K562 (cell line): ENCODE results near the gene BAK1. TPM values are rescaled to one million over a fixed set of nuclear protein-coding genes. Genes with fewer than 3 reads are reported as not detected.

Source experiments
- ATF1 ChIP-seq, 2 experiments: fragments of 450-650 bp in 1 of 2; IDR thresholded peaks; 2 replicates each; pipeline ENCODE4 v1.6.1; 2016; ENCODE audit warnings: missing compliant biosample characterization in 1 of 2, missing genetic modification characterization in 1 of 2
- CREB1 ChIP-seq, 2 experiments: sonication (generic) in 1 of 2; formaldehyde crosslinking in 1 of 2; IDR thresholded peaks; 2 replicates each; pipeline versions ENCODE4 v1.6.1 to v1.8.0; 2012 to 2022; ENCODE audit warnings: inconsistent platforms in 1 of 2, mild to moderate bottlenecking in 1 of 2, missing genetic modification reagents in 1 of 2, moderate library complexity in 1 of 2
- CXXC5 ChIP-seq: fragments of 250-450 bp; sonication (Bioruptor Pico); IDR thresholded peaks from 2 replicates; pipeline ENCODE4 v1.8.0; 2022; ENCODE audit warnings: inconsistent platforms, mild to moderate bottlenecking, moderate library complexity
- E2F6 ChIP-seq, 2 experiments: IDR thresholded peaks; 2 replicates each; pipeline ENCODE4 v1.6.1; 2011; ENCODE audit warnings: borderline replicate concordance in 1 of 2, control low read depth in 1 of 2, low read depth in 1 of 2, low read length in 1 of 2, mild to moderate bottlenecking in 1 of 2, mixed read lengths in 1 of 2, moderate library complexity in 1 of 2; ENCODE audit not compliant: insufficient read depth in 1 of 2, insufficient read length in 1 of 2, poor library complexity in 1 of 2, severe bottlenecking in 1 of 2; ENCODE audit errors: extremely low read depth in 1 of 2
- ETV5 ChIP-seq: sonication (generic); formaldehyde crosslinking; IDR thresholded peaks from 2 replicates; pipeline ENCODE4 v1.4.0; 2020; ENCODE audit warnings: low read depth, mild to moderate bottlenecking, missing genetic modification reagents
- HCFC1 ChIP-seq: IDR thresholded peaks from 2 replicates; pipeline ENCODE4 v1.6.1; 2012; ENCODE audit warnings: low read depth, low read length, improper control_type of control experiment
- HMGN3 ChIP-seq: IDR thresholded peaks from 2 replicates; pipeline ENCODE4 v1.6.1; 2011; ENCODE audit warnings: borderline replicate concordance, low read depth, mild to moderate bottlenecking, mixed read lengths, low read length; ENCODE audit not compliant: insufficient read length; ENCODE audit errors: extremely low read depth
- ID3 ChIP-seq, 2 experiments: fragments of 250-450 bp in 1 of 2; fragments of 450-650 bp in 1 of 2; sonication (Bioruptor Pico) in 1 of 2; IDR thresholded peaks; 2 replicates each; pipeline versions ENCODE4 v1.6.1 to v1.8.0; 2016 to 2021; ENCODE audit warnings: mild to moderate bottlenecking in 2 of 2, moderate library complexity in 2 of 2, missing compliant biosample characterization in 1 of 2, missing genetic modification characterization in 1 of 2
- JUN ChIP-seq, 2 experiments: sonication (generic) in 1 of 2; formaldehyde crosslinking in 1 of 2; IDR thresholded peaks; 2 replicates each; pipeline versions ENCODE4 v1.6.1 to v1.8.0; 2012 to 2022; ENCODE audit warnings: borderline replicate concordance in 2 of 2, mild to moderate bottlenecking in 2 of 2, improper control_type of control experiment in 1 of 2, low read depth in 1 of 2, low read length in 1 of 2, missing genetic modification reagents in 1 of 2
- MAZ ChIP-seq, 2 experiments: fragments of 450-650 bp in 1 of 2; sonication (generic) in 1 of 2; formaldehyde crosslinking; IDR thresholded peaks in 1 of 2; conservative IDR thresholded peaks in 1 of 2; 2 replicates each; pipeline versions ENCODE4 v1.4.0 to v1.5.0; 2020; ENCODE audit warnings: mild to moderate bottlenecking in 1 of 2, missing genetic modification reagents in 1 of 2
- MTA3 ChIP-seq: fragments of 450-650 bp; formaldehyde crosslinking; IDR thresholded peaks from 2 replicates; pipeline ENCODE4 v1.6.1; 2017; ENCODE audit warnings: mild to moderate bottlenecking, borderline replicate concordance
- NCOA6 ChIP-seq: fragments of 450-650 bp; IDR thresholded peaks from 2 replicates; pipeline ENCODE4 v1.6.1; 2017; ENCODE audit warnings: mild to moderate bottlenecking
- POLR2G ChIP-seq: fragments of 200-400 bp; formaldehyde crosslinking; IDR thresholded peaks from 2 replicates; pipeline ENCODE4 v1.6.1; 2017; ENCODE audit warnings: low read depth, mild to moderate bottlenecking, antibody characterized with exemption, low read length, moderate library complexity
- RBBP5 ChIP-seq: fragments of 200-600 bp; sonication (generic); IDR thresholded peaks from 2 replicates; pipeline ENCODE4 v1.6.1; 2012; ENCODE audit warnings: borderline replicate concordance, mild to moderate bottlenecking, low read length, control low read depth, inconsistent platforms; ENCODE audit not compliant: insufficient read depth, poor library complexity, severe bottlenecking
- SLC30A9 ChIP-seq: fragments of 250-450 bp; sonication (Bioruptor Pico); IDR thresholded peaks from 2 replicates; pipeline ENCODE4 v1.8.0; 2022; ENCODE audit warnings: mild to moderate bottlenecking, moderate library complexity
- SMARCA5 ChIP-seq: fragments of 450-650 bp; IDR thresholded peaks from 2 replicates; pipeline ENCODE4 v1.6.1; 2016
- THAP12 ChIP-seq: fragments of 250-450 bp; sonication (Bioruptor Pico); IDR thresholded peaks from 2 replicates; pipeline ENCODE4 v1.9.0; 2021; ENCODE audit warnings: mild to moderate bottlenecking, inconsistent platforms
- VEZF1 ChIP-seq: fragments of 200-800 bp; sonication (Bioruptor generic); IDR thresholded peaks from 2 replicates; pipeline ENCODE4 v1.6.1; 2017; ENCODE audit warnings: missing genetic modification characterization, missing compliant biosample characterization
- polyA plus RNA-seq, 8 experiments: library from polyadenylated mRNA; depleted of rRNA in 4 of 8; stranded (reverse) in 5 of 8; unstranded in 3 of 8; fragments of >200 nt; fragmentation: Nextera tagmentation in 2 of 8; fragmentation: Illumina TruSeq in 1 of 8; extraction: Ambion mirVana in 2 of 8; extraction: Trizol in 1 of 8; gene quantifications; 2 replicates each; pipeline versions ENCODE4 v1.2.1 to v1.2.3, GENCODE V29; 2011 to 2014; ENCODE audit warnings: inconsistent platforms in 1 of 8, missing spikeins in 1 of 8
- total RNA-seq, 7 experiments: library from RNA; depleted of rRNA in 6 of 7; stranded (reverse); fragments of >200 nt in 6 of 7; fragmentation: Illumina TruSeq in 2 of 7; extraction: Trizol in 2 of 7; gene quantifications; 2 replicates each; pipeline versions ENCODE4 v1.2.1 to v1.2.3, GENCODE V29; 2011 to 2021; ENCODE audit warnings: low replicate concordance in 1 of 7

Gene BAK1
- total and polyA plus RNA-seq, 9 of the 15 experiments (the other 6 are each of a cell fraction or from before 2014, with no cell fraction given): 5.4 to 30.7 (median 18.9) TPM

- no peak for TF ChIP-seq ID3 (CRISPR knock-in tag; IDR thresholded peaks at IDR 0.05)
- TF ChIP-seq ID3 (tag; IDR thresholded peaks at IDR 0.05): no peak
- TF ChIP-seq ETV5 (CRISPR knock-in tag): peak; percentile 92
- TF ChIP-seq THAP12 (CRISPR knock-in tag): peak; percentile 89
- peak; percentile 41; the same call in 1 of the 2 replicates for TF ChIP-seq JUN (IDR thresholded peaks at IDR 0.05; ENCODE audit: borderline replicate concordance, low read depth, low read length)
- no peak for TF ChIP-seq JUN (CRISPR knock-in tag; IDR thresholded peaks at IDR 0.05; ENCODE audit: borderline replicate concordance)
- TF ChIP-seq POLR2G: peak; percentile 81
- TF ChIP-seq SLC30A9: no peak
- TF ChIP-seq ATF1 (CRISPR knock-in tag; IDR thresholded peaks at IDR 0.05): no peak; the same call in 1 of the 2 replicates
- TF ChIP-seq ATF1 (tag; IDR thresholded peaks at IDR 0.05): peak; percentile 86
- peak; percentile 78 for TF ChIP-seq RBBP5
- peak; percentile 72 for TF ChIP-seq VEZF1 (CRISPR knock-in tag)
- peak; percentile 36 for TF ChIP-seq HMGN3
- TF ChIP-seq E2F6 (IDR thresholded peaks at IDR 0.05; ENCODE audit: borderline replicate concordance in 1 of 2, extremely low read depth in 1 of 2, insufficient read depth in 1 of 2, insufficient read length in 1 of 2, low read depth in 1 of 2, low read length in 1 of 2, poor library complexity in 1 of 2, severe bottlenecking in 1 of 2): peak in 1 of 2 experiments; percentile 53
- TF ChIP-seq MTA3: peak; percentile 78
- TF ChIP-seq CXXC5: peak; percentile 65; the same call in 1 of the 2 replicates
- TF ChIP-seq NCOA6: no peak
- peak; percentile 51; the same call in 1 of the 2 replicates for TF ChIP-seq SMARCA5
- TF ChIP-seq CREB1 (IDR thresholded peaks at IDR 0.05): peak; percentile 85
- TF ChIP-seq CREB1 (CRISPR knock-in tag; IDR thresholded peaks at IDR 0.05): peak; percentile 86
- peak; percentile 66 to 88 for TF ChIP-seq MAZ (CRISPR knock-in tag; conservative IDR thresholded peaks at IDR 0.05 in 1 of 2, IDR thresholded peaks at IDR 0.05 in 1 of 2)
- TF ChIP-seq HCFC1: peak; percentile 72
Measured at GRCh38 chr6:33579828-33580714, at the start of gene BAK1 (continued).
